HepG2 (cell line): ENCODE data around the gene KIZ. TPM values are rescaled to one million over a fixed set of nuclear protein-coding genes. Genes with fewer than 3 reads are reported as not detected.

Source experiments
- ATAC-seq: fragments of 200-7000 bp; cut with Tn5 transposase; 3 replicates; pipeline ENCODE4 v1.9.1; 2020; ENCODE audit warnings: mild to moderate bottlenecking, moderate library complexity
- BruUV-seq: library from RNA; stranded (reverse); fragments of 400-500 nt; replicated peaks from 2 replicates; lab custom pipeline; 2021; lab: Mats Ljungman, UMichigan
- CTCF ChIA-PET: fragments of 300-600 bp; formaldehyde crosslinking; extraction: SDS; loops from one replicate; lab custom pipeline; 2021; ENCODE audit warnings: low total read pairs, inconsistent platforms, low intra/inter-chr PET ratio; lab: Yijun Ruan, JAX
- POLR2A ChIA-PET: fragments of 350-600 bp; sonication (Branson Sonifier 250); formaldehyde crosslinking; loops from one replicate; lab custom pipeline; 2020; ENCODE audit warnings: antibody characterized with exemption, inconsistent platforms; lab: Yijun Ruan, JAX
- DNase-seq: peaks from one replicate; pipeline ENCODE4 v3.0.0-alpha.2; 2015; ENCODE audit warnings: low spot score
- FAIRE-seq: peaks from 3 replicates; lab custom pipeline; 2011; peaks lifted over from hg19 to GRCh38; lab: Jason Lieb, UNC
- H2AFZ ChIP-seq: one replicate; pipeline ENCODE4 v1.6.1; 2011; ENCODE audit warnings: low read length, inconsistent platforms
- H3K27ac ChIP-seq: fragments of 300-600 bp; 3 replicates; pipeline ENCODE4 v1.8.0; 2011; ENCODE audit warnings: mixed run types, mild to moderate bottlenecking, mixed read lengths, low read length, inconsistent platforms; ENCODE audit not compliant: insufficient read depth; ENCODE audit errors: extremely low read length
- H3K27me3 ChIP-seq, 2 experiments: fragments of 200-600 bp in 1 of 2; 2 replicates in 1 of 2; 3 replicates in 1 of 2; pipeline versions ENCODE4 v1.6.0 to v1.8.0; 2011; ENCODE audit warnings: low read length in 2 of 2, mild to moderate bottlenecking in 2 of 2, moderate library complexity in 2 of 2, inconsistent platforms in 1 of 2; ENCODE audit not compliant: insufficient read depth in 2 of 2, control insufficient read depth in 1 of 2
- H3K36me3 ChIP-seq, 2 experiments: fragments of 200-600 bp in 1 of 2; replicated peaks in 1 of 2; 2 replicates in 1 of 2; 3 replicates in 1 of 2; pipeline versions ENCODE4 v1.5.1 to v1.8.0; 2011; ENCODE audit warnings: low read length in 2 of 2, inconsistent platforms in 1 of 2; ENCODE audit not compliant: insufficient read depth in 2 of 2, control insufficient read depth in 1 of 2
- H3K4me1 ChIP-seq: 2 replicates; pipeline ENCODE4 v1.5.1; 2012; ENCODE audit warnings: low read length, inconsistent platforms; ENCODE audit not compliant: insufficient read depth
- H3K4me2 ChIP-seq: 2 replicates; pipeline ENCODE4 v1.6.0; 2011; ENCODE audit warnings: low read depth, low read length, inconsistent platforms
- H3K4me3 ChIP-seq, 3 experiments: fragments of 200-600 bp in 1 of 3; sonication (generic), shearing (Covaris generic) in 1 of 3; replicated peaks in 1 of 3; 2 replicates each; pipeline ENCODE4 v1.5.1; 2011 to 2016; ENCODE audit warnings: low read length in 3 of 3, inconsistent platforms in 2 of 3, low read depth in 2 of 3, mild to moderate bottlenecking in 2 of 3, control low read depth in 1 of 3, mixed read lengths in 1 of 3; ENCODE audit not compliant: insufficient read depth in 1 of 3
- H3K79me2 ChIP-seq: one replicate; pipeline ENCODE4 v1.6.1; 2011; ENCODE audit warnings: low read length, inconsistent platforms; ENCODE audit not compliant: insufficient read depth
- H3K9ac ChIP-seq: 2 replicates; pipeline ENCODE4 v1.6.0; 2011; ENCODE audit warnings: mild to moderate bottlenecking, low read depth, low read length, inconsistent platforms; ENCODE audit not compliant: insufficient read depth
- H3K9me3 ChIP-seq: 2 replicates; pipeline ENCODE4 v1.5.1; 2012; ENCODE audit warnings: mild to moderate bottlenecking, low read length
- H4K20me1 ChIP-seq: 2 replicates; pipeline ENCODE4 v1.6.0; 2011; ENCODE audit warnings: inconsistent platforms, mild to moderate bottlenecking, low read length, moderate library complexity; ENCODE audit not compliant: insufficient read depth
- ATF3 ChIP-seq: sonication (generic); formaldehyde crosslinking; IDR thresholded peaks from 2 replicates; pipeline ENCODE4 v1.4.0; 2020; ENCODE audit warnings: missing genetic modification reagents
- ETV6 ChIP-seq: sonication (generic); formaldehyde crosslinking; conservative IDR thresholded peaks from 2 replicates; pipeline ENCODE4 v1.4.0; 2020; ENCODE audit warnings: missing genetic modification reagents
- JUNB ChIP-seq: sonication (generic); formaldehyde crosslinking; IDR thresholded peaks from 2 replicates; pipeline ENCODE4 v1.8.0; 2022; ENCODE audit warnings: missing genetic modification reagents, mild to moderate bottlenecking, borderline replicate concordance
- PHF8 ChIP-seq: sonication (generic); formaldehyde crosslinking; IDR thresholded peaks from 2 replicates; pipeline ENCODE4 v1.5.0; 2020; ENCODE audit warnings: missing genetic modification reagents
- RBAK ChIP-seq: sonication (generic); formaldehyde crosslinking; IDR thresholded peaks from 2 replicates; pipeline ENCODE4 v1.5.1; 2020; ENCODE audit warnings: mild to moderate bottlenecking, missing genetic modification reagents
- RBM22 ChIP-seq: fragments of 200-400 bp; formaldehyde crosslinking; optimal IDR thresholded peaks from 2 replicates; pipeline ENCODE3; 2017; ENCODE audit warnings: mild to moderate bottlenecking, low read length, moderate library complexity
- SMC3 ChIP-seq: IDR thresholded peaks from 2 replicates; pipeline ENCODE4 v1.6.1; 2011; ENCODE audit warnings: low read length, improper control_type of control experiment
- SRY ChIP-seq: sonication (generic); formaldehyde crosslinking; IDR thresholded peaks from 2 replicates; pipeline ENCODE4 v1.8.0; 2022; ENCODE audit warnings: mild to moderate bottlenecking, missing genetic modification reagents
- ZBTB21 ChIP-seq: sonication (generic); formaldehyde crosslinking; IDR thresholded peaks from 2 replicates; pipeline ENCODE4 v1.4.0; 2020; ENCODE audit warnings: missing genetic modification reagents
- ZBTB40 ChIP-seq, 2 experiments: fragments of 450-650 bp in 1 of 2; sonication (generic) in 1 of 2; formaldehyde crosslinking in 1 of 2; IDR thresholded peaks; 2 replicates each; pipeline versions ENCODE4 v1.6.1 to v1.8.0; 2016 to 2022; ENCODE audit warnings: antibody characterized with exemption in 1 of 2, mild to moderate bottlenecking in 1 of 2, missing genetic modification reagents in 1 of 2
- ZNF510 ChIP-seq: sonication (generic); formaldehyde crosslinking; IDR thresholded peaks from 2 replicates; pipeline ENCODE4 v1.4.0; 2020; ENCODE audit warnings: low read depth, mild to moderate bottlenecking, missing genetic modification reagents
- ZNF616 ChIP-seq: sonication (generic); formaldehyde crosslinking; IDR thresholded peaks from 2 replicates; pipeline ENCODE4 v1.5.0; 2020; ENCODE audit warnings: low read depth, mild to moderate bottlenecking, missing genetic modification reagents
- ZNF891 ChIP-seq: sonication (generic); formaldehyde crosslinking; IDR thresholded peaks from 2 replicates; pipeline ENCODE4 v1.5.0; 2020; ENCODE audit warnings: mild to moderate bottlenecking, missing genetic modification reagents
- WGBS: methylation state at CpG from one replicate; pipeline ENCODE4 v1.1.6; 2017; ENCODE audit warnings: low lambda C conversion rate; 5-methylcytosine and 5-hydroxymethylcytosine counted together
- in situ Hi-C: cut with HindIII; loops from 2 replicates; pipeline ENCODE4 v1.10.0; 2017; ENCODE audit warnings: low pct_unique_long_range_greater_than_20kb; ENCODE audit not compliant: extremely low pct_ligation_motif_present
- intact Hi-C: fragments of 100-400 bp; cut with micrococcal nuclease; formaldehyde crosslinking; loops from one replicate; pipeline ENCODE4 v1.10.0; 2022; ENCODE audit not compliant: unreplicated experiment
- polyA plus RNA-seq, 8 experiments: library from polyadenylated mRNA; depleted of rRNA in 3 of 8; stranded (reverse) in 7 of 8; unstranded in 1 of 8; fragments of >200 nt; fragmentation: Illumina TruSeq in 4 of 8; extraction: Trizol in 4 of 8; gene quantifications; 2 replicates each; pipeline versions ENCODE4 v1.2.1 to v1.2.3, GENCODE V29; 2011 to 2016; ENCODE audit warnings: low read depth in 4 of 8, missing spikeins in 1 of 8, mixed read lengths in 1 of 8; ENCODE audit not compliant: insufficient read depth in 1 of 8
- total RNA-seq, 5 experiments: library from RNA; depleted of rRNA; stranded (reverse); fragments of >200 nt; fragmentation: Illumina TruSeq; extraction: Trizol; gene quantifications; 2 replicates each; pipeline ENCODE4 v1.2.3, GENCODE V29; 2016; ENCODE audit warnings: low read depth in 1 of 5

Gene KIZ
- total and polyA plus RNA-seq, 2 of the 13 experiments (the other 11 are each of a cell fraction or from before 2014, with no cell fraction given), result 46.3 to 114 TPM

DNA sequence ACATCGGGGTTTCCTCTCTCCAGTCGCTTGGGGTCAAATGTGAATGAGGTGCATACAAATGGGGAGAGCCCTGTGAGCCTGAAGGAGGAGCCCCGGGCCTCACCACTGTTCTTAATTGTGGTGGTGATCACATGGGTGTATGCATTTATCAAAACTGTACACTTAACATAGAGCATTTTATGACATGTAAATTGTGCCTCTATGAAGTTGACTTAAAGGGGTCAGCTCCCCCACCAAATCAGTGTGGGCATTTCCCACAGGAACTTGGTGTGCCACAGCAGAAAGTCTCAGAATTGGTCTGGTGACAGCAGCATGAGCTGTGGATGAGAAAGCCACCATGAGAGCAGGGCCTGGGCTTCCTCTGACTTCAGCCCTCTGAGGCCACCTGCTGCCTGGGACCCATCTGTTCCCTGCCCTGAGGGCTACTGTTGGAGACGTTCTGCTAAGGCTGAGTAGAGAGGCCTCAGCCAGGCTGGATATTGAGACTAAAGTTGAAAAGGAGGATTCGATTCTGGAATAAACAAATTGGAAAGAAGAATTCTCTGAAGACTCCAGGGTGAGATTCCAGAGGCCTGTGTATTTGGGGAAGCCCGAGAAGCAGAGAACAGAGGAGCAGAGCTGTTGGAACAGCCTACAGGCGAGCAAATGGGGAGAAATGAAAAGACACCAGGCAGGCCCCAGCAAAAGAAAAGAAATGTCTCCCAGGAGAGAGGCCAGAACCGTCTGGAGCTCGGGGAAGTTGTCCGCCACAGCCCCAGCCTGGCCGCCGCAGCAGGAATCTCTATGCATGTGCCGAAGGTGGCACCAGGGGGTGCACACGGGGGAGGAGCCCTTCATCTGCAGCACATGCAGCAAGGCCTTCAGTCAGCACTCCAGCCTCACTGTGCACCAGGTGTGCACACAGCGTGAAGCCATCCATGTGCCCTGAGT lies 139.6 kb downstream of the KIZ start (continued):
- TF ChIP-seq SMC3, result peak; percentile 14; the same call in 1 of the 2 replicates
- TF ChIP-seq ATF3 (CRISPR knock-in tag), result no peak
- no peak for TF ChIP-seq ZNF616 (CRISPR knock-in tag)
- no peak for TF ChIP-seq ZBTB21 (CRISPR knock-in tag)
- no peak for TF ChIP-seq ZNF510 (CRISPR knock-in tag)

DNA sequence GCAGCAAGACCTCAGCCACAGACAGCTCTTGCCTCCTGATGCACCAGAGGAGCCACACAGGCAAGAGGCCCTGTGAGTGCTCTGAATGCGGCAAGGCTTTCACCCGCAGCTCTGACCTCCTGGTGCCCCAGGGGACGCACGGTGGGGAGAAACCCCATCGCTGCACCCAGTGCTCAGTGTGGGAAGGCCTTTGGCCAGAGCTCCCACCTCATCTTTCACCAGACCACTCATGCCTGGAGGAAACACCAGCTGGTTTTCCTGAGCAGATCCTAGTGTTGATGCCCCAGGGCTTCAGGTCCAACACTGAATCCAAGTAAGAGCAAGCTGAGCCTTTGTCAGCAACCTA lies 140.3 kb downstream of the KIZ start:
- WGBS, result 38% methylated on average over 5 of the region's 5 CpGs
- no peak for DNase-seq
- Histone ChIP-seq H3K4me3 (no peak overlapping the region), H3K27ac (no peak overlapping the region), H3K4me1 (no peaks in the 10 kb centered on the region), H3K4me2 (no peak overlapping the region), H3K9me3 (no peaks in the 10 kb centered on the region), H2AFZ (no peak overlapping the region), H3K36me3 (no peaks in the 10 kb centered on the region), H4K20me1 (no peaks in the 10 kb centered on the region), H3K9ac (no peak overlapping the region), H3K27me3 (peaks cover 3 to 47% of the 10 kb centered on the region in 2 experiments; a peak in 3 of 5 replicates), H3K79me2 (no peaks in the 10 kb centered on the region)
- ChIA-PET POLR2A (no interaction called here), CTCF (no interaction called here)
- intact Hi-C loops, result no loop called here
- no peak; the same call in 2 of the 3 replicates for ATAC-seq
- no peak for FAIRE-seq
- no TSS peak for BruUV-seq
- in situ Hi-C loops, result no loop called here
- TF ChIP-seq ZNF891 (CRISPR knock-in tag), result 0 out of 2 replicates have a peak, but pooled peaks have one; percentile 53
- TF ChIP-seq JUNB (CRISPR knock-in tag), result no peak
- no peak for TF ChIP-seq ETV6 (CRISPR knock-in tag)
- TF ChIP-seq PHF8 (CRISPR knock-in tag), result no peak
- TF ChIP-seq RBM22, result no peak
- no peak for TF ChIP-seq SRY (CRISPR knock-in tag)
- no peak for TF ChIP-seq RBAK
- no peak for TF ChIP-seq ZBTB40 (IDR thresholded peaks at IDR 0.05)
- no peak for TF ChIP-seq ZBTB40 (CRISPR knock-in tag; IDR thresholded peaks at IDR 0.05)
